Progenitor cell of endocrine pancreas (in vitro differentiated cells): Measurements from ENCODE around the gene PHKA2. TPM values are rescaled to one million over a fixed set of nuclear protein-coding genes. Genes with fewer than 3 reads are reported as not detected.

Source experiments
- DNase-seq: peaks from one replicate; pipeline ENCODE4 v3.0.0; 2021; ENCODE audit warnings: low spot score; ENCODE audit not compliant: unreplicated experiment
- H3K27ac Mint-ChIP-seq: 2 replicates; pipeline ENCODE4 v1.8.0; 2021; ENCODE audit warnings: mild to moderate bottlenecking, moderate library complexity, mixed read lengths
- H3K27me3 Mint-ChIP-seq: 2 replicates; pipeline ENCODE4 v1.8.0; 2021; ENCODE audit warnings: mixed read lengths
- H3K36me3 Mint-ChIP-seq: 2 replicates; pipeline ENCODE4 v1.8.0; 2022; ENCODE audit warnings: mixed read lengths; ENCODE audit not compliant: insufficient read depth
- H3K4me1 Mint-ChIP-seq: 2 replicates; pipeline ENCODE4 v1.8.0; 2021; ENCODE audit warnings: low read depth, mixed read lengths
- H3K4me3 Mint-ChIP-seq: 2 replicates; pipeline ENCODE4 v1.8.0; 2021; ENCODE audit warnings: low read depth, mild to moderate bottlenecking, moderate library complexity, mixed read lengths
- H3K9me3 Mint-ChIP-seq: 2 replicates; pipeline ENCODE4 v1.8.0; 2021; ENCODE audit warnings: low read depth, mixed read lengths
- CTCF ChIP-seq: fragments of 200-600 bp; sonication (generic); IDR thresholded peaks from one replicate; pipeline ENCODE4 v1.5.0; 2021; ENCODE audit warnings: antibody characterized with exemption, mild to moderate bottlenecking; ENCODE audit not compliant: unreplicated experiment
- total RNA-seq: library from RNA; stranded (reverse); gene quantifications from 2 replicates; pipeline ENCODE4 v1.2.1, GENCODE V29; 2021

Gene PHKA2
- total RNA-seq, 1 donor from 2014 or later, result 71.6 TPM

- Mint-ChIP-seq H3K27ac (no peak overlapping the region), H3K4me1 (no peaks in the 10 kb centered on the region), H3K36me3 (peaks cover 20% of the 10 kb centered on the region), H3K4me3 (no peak overlapping the region), H3K27me3 (no peaks in the 10 kb centered on the region), H3K9me3 (peaks cover 16% of the 10 kb centered on the region)
- DNase-seq, result no peak
- no peak for TF ChIP-seq CTCF
Measured at GRCh38 chrX:18951032-18951431, 32.9 kb downstream of the PHKA2 start.

- DNase-seq, result no peak
- Mint-ChIP-seq H3K4me3 (no peak overlapping the region), H3K9me3 (peaks cover 11% of the 10 kb centered on the region), H3K4me1 (no peaks in the 10 kb centered on the region), H3K27me3 (no peaks in the 10 kb centered on the region), H3K27ac (no peak overlapping the region), H3K36me3 (peaks cover 20% of the 10 kb centered on the region)
- no peak for TF ChIP-seq CTCF
Measured at GRCh38 chrX:18949944-18950301, 34.0 kb downstream of the PHKA2 start.

GRCh38 chrX:18949291-18949943 is 34.5 kb downstream of the PHKA2 start:
- no peaks in the 10 kb centered on the region for H3K4me1 Mint-ChIP-seq
- no peak for TF ChIP-seq CTCF

GRCh38 chrX:18946611-18947010 is 37.3 kb downstream of the PHKA2 start:
- no peak for TF ChIP-seq CTCF
- no peaks in the 10 kb centered on the region for H3K4me1 Mint-ChIP-seq
- H3K9me3 Mint-ChIP-seq, result peaks cover 13% of the 10 kb centered on the region
- H3K36me3 Mint-ChIP-seq, result peaks cover 25% of the 10 kb centered on the region
- H3K27me3 Mint-ChIP-seq, result no peaks in the 10 kb centered on the region
- no peak overlapping the region for H3K4me3 Mint-ChIP-seq
- H3K27ac Mint-ChIP-seq, result no peak overlapping the region
- DNase-seq, result no peak

More at GRCh38 chrX:18949291-18949943, 34.5 kb downstream of the PHKA2 start:
- Mint-ChIP-seq H3K9me3 (peaks cover 9% of the 10 kb centered on the region), H3K27me3 (no peaks in the 10 kb centered on the region), H3K4me3 (no peak overlapping the region), H3K27ac (no peak overlapping the region), H3K36me3 (peaks cover 20% of the 10 kb centered on the region)
- DNase-seq, result no peak

GRCh38 chrX:18946157-18946556 is 37.8 kb downstream of the PHKA2 start:
- no peak for TF ChIP-seq CTCF
- Mint-ChIP-seq H3K9me3 (peaks cover 15% of the 10 kb centered on the region), H3K4me1 (no peaks in the 10 kb centered on the region), H3K27ac (no peak overlapping the region), H3K27me3 (no peaks in the 10 kb centered on the region), H3K36me3 (peaks cover 22% of the 10 kb centered on the region), H3K4me3 (no peak overlapping the region)
- DNase-seq, result no peak
